Left renal cortex interstitium (tissue), 4 donors: ENCODE results near the gene TBCB. TPM values are rescaled to one million over a fixed set of nuclear protein-coding genes. Genes with fewer than 3 reads are reported as not detected.
A peak's percentile ranks its signal among the peaks of the same experiment; 100 is the strongest.
"Not testable (repeated sequence)": the region's sequence is repeated elsewhere in the genome, so short reads cannot be mapped to it uniquely, and the experiment has no call there.

ENCODE experiments used
- DNase-seq, 4 donors: peaks; one replicate each; pipeline ENCODE4 v3.0.0-alpha.2; 2013; ENCODE audit warnings: low read depth in 4 of 4, low spot score in 2 of 4, missing footprints in 1 of 4
- polyA plus RNA-seq, 4 donors: library from polyadenylated mRNA; unstranded; fragments of 120-200 nt; gene quantifications; one replicate each; pipeline ENCODE4 v1.2.1, GENCODE V29; 2013; ENCODE audit not compliant: insufficient read length in 4 of 4

Gene TBCB
- polyA plus RNA-seq, 4 donors, result 118 to 158 (median 128) TPM

- DNase-seq, result no peak
Measured at GRCh38 chr19:36160821-36161596, 45.7 kb downstream of the TBCB start.

- no peak for DNase-seq
Measured at GRCh38 chr19:36163813-36164212, 48.5 kb downstream of the TBCB start.

GRCh38 chr19:36169084-36169760 is 54.0 kb downstream of the TBCB start:
- DNase-seq, result peak in 2 of 4 donors; percentile 26 to 43

GRCh38 chr19:36172852-36173251 is 57.6 kb downstream of the TBCB start:
- no peak for DNase-seq

GRCh38 chr19:36173846-36174245 is 58.6 kb downstream of the TBCB start:
- not testable (repeated sequence) for DNase-seq

Other genes with a start within 250 kb of the TBCB start
- 10 to 100 TPM; 19.3 to 32.8 (median 28.3) TPM for gene APLP1, start 246.9 kb upstream of the TBCB start, polyA plus RNA-seq
- gene NFKBID, start 214.9 kb upstream of the TBCB start, polyA plus RNA-seq, result 1 to 10 TPM; 1.3 to 6.0 (median 4.1) TPM
- gene HCST, start 212.9 kb upstream of the TBCB start, polyA plus RNA-seq, result 1 to 10 TPM; 3.0 to 4.5 (median 3.4) TPM
- 10 to 100 TPM in 2 of 4 donors, 1 to 10 TPM in 2; 8.2 to 13.5 (median 11.1) TPM for gene TYROBP, start 207.2 kb upstream of the TBCB start, polyA plus RNA-seq
- 10 to 100 TPM in 3 of 4 donors, 1 to 10 TPM in 1; 8.6 to 19.9 (median 14.3) TPM for gene LRFN3, start 179.1 kb upstream of the TBCB start, polyA plus RNA-seq
- gene SDHAF1, start 120.3 kb upstream of the TBCB start, polyA plus RNA-seq, result 10 to 100 TPM; 12.4 to 19.8 (median 15.0) TPM
- 10 to 100 TPM; 12.5 to 16.1 (median 13.3) TPM for gene SYNE4, start 106.7 kb upstream of the TBCB start, polyA plus RNA-seq
- gene ALKBH6, start 101.3 kb upstream of the TBCB start, polyA plus RNA-seq, result 10 to 100 TPM; 11.8 to 20.5 (median 16.9) TPM
- gene CLIP3, start 82.6 kb upstream of the TBCB start, polyA plus RNA-seq, result 10 to 100 TPM; 47.0 to 61.8 (median 57.1) TPM
- 10 to 100 TPM; 10.8 to 16.5 (median 13.4) TPM for gene THAP8, start 61.2 kb upstream of the TBCB start, polyA plus RNA-seq
- 1 to 10 TPM; 3.1 to 6.4 (median 5.1) TPM for gene WDR62, start 60.6 kb upstream of the TBCB start, polyA plus RNA-seq
- gene OVOL3, start 4.3 kb upstream of the TBCB start, polyA plus RNA-seq, result under 1 TPM in 1 of 4 donors, not detected in 3; 0.21 TPM
- gene POLR2I, start 593 bp upstream of the TBCB start, polyA plus RNA-seq, result 10 to 100 TPM; 47.4 to 78.7 (median 53.8) TPM
- gene CAPNS1, start 24.6 kb downstream of the TBCB start, polyA plus RNA-seq, result 100 to 1,000 TPM; 503 to 614 (median 583) TPM
- gene COX7A1, start 37.0 kb downstream of the TBCB start, polyA plus RNA-seq, result 10 to 100 TPM; 20.9 to 52.1 (median 31.6) TPM
- 1 to 10 TPM; 6.0 to 7.7 (median 6.4) TPM for gene ZNF565, start 99.2 kb downstream of the TBCB start, polyA plus RNA-seq
- 100 to 1,000 TPM; 113 to 161 (median 129) TPM for gene ZNF146, start 99.6 kb downstream of the TBCB start, polyA plus RNA-seq